Ishikawa (cell line): ENCODE measurements around the gene AKNAD1.

Experiments used
- EGR1 ChIP-seq: IDR thresholded peaks from 2 replicates; pipeline ENCODE4 v1.6.1; 2012
- RAD21 ChIP-seq: IDR thresholded peaks from 2 replicates; pipeline ENCODE4 v1.6.1; 2012; ENCODE audit warnings: low read depth
- TEAD4 ChIP-seq: IDR thresholded peaks from 2 replicates; pipeline ENCODE4 v1.6.1; 2012
- YY1 ChIP-seq: IDR thresholded peaks from 2 replicates; pipeline ENCODE4 v1.6.1; 2012; ENCODE audit warnings: low read depth
- TF ChIP-seq, protein P1 (sequence below): IDR thresholded peaks from 2 replicates; pipeline ENCODE4 v1.6.1; 2012
- TF ChIP-seq, protein P2 (sequence below): IDR thresholded peaks from 2 replicates; pipeline ENCODE4 v1.6.1; 2012; ENCODE audit warnings: low read depth, mild to moderate bottlenecking

DNA sequence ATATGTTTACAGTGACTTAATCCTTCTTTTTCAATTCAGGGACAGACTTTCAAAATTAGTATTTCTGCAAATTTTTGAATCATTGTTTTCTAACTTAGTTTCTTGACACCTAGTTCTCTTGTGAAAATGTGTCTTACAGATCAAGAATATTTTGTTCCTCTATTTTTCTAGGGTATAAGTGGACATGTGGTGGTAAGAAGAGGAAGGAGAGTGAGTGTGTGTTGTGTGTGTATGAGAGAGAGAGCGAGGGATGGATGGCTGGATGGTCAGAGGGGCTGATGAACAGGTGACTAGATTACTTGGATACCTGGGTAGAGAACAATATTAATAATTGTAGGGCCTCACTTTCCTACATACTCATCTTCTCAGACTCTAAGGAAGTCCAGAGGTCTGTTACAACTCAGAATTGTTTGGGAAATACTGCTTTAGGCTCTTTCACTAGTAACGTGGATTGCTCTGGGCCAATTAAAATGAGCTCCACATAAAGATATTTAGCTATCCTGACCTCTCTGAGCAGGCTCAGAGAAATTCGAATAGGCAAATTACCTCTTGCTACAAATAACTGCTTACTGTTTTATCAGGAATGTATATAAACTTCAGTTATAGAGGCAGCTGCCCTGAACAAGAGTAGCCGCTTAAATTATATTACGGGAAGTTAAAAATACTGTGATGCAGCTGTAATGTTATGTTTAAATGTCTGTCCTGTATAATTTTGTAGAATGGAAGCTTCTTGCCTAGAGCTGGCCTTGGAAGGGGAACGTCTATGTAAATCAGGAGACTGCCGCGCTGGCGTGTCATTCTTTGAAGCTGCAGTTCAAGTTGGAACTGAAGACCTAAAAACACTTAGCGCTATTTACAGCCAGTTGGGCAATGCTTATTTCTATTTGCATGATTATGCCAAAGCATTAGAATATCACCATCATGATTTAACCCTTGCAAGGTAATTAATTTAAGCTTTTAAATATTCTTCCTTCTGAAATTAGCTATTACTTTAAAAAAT, 39.6 kb upstream of the AKNAD1 start:
- TF ChIP-seq, protein P1, sequence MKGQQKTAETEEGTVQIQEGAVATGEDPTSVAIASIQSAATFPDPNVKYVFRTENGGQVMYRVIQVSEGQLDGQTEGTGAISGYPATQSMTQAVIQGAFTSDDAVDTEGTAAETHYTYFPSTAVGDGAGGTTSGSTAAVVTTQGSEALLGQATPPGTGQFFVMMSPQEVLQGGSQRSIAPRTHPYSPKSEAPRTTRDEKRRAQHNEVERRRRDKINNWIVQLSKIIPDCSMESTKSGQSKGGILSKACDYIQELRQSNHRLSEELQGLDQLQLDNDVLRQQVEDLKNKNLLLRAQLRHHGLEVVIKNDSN, result no peak
- TF ChIP-seq TEAD4, result no peak
- TF ChIP-seq YY1, result no peak
- no peak for TF ChIP-seq RAD21
- no peak for TF ChIP-seq EGR1
- TF ChIP-seq, protein P2, sequence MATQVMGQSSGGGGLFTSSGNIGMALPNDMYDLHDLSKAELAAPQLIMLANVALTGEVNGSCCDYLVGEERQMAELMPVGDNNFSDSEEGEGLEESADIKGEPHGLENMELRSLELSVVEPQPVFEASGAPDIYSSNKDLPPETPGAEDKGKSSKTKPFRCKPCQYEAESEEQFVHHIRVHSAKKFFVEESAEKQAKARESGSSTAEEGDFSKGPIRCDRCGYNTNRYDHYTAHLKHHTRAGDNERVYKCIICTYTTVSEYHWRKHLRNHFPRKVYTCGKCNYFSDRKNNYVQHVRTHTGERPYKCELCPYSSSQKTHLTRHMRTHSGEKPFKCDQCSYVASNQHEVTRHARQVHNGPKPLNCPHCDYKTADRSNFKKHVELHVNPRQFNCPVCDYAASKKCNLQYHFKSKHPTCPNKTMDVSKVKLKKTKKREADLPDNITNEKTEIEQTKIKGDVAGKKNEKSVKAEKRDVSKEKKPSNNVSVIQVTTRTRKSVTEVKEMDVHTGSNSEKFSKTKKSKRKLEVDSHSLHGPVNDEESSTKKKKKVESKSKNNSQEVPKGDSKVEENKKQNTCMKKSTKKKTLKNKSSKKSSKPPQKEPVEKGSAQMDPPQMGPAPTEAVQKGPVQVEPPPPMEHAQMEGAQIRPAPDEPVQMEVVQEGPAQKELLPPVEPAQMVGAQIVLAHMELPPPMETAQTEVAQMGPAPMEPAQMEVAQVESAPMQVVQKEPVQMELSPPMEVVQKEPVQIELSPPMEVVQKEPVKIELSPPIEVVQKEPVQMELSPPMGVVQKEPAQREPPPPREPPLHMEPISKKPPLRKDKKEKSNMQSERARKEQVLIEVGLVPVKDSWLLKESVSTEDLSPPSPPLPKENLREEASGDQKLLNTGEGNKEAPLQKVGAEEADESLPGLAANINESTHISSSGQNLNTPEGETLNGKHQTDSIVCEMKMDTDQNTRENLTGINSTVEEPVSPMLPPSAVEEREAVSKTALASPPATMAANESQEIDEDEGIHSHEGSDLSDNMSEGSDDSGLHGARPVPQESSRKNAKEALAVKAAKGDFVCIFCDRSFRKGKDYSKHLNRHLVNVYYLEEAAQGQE, result no peak
